Neural progenitor cell (in vitro differentiated cells): ENCODE results near the gene SDK1.

Experiments used
- CTCF ChIP-seq: fragments of 200-600 bp; sonication (generic); IDR thresholded peaks from 2 replicates; pipeline ENCODE4 v1.5.1; 2017; ENCODE audit warnings: antibody characterized with exemption, mild to moderate bottlenecking
- EZH2 ChIP-seq: fragments of 200-600 bp; sonication (generic); IDR thresholded peaks from 2 replicates; pipeline ENCODE4 v1.6.1; 2017; ENCODE audit warnings: antibody characterized with exemption, mild to moderate bottlenecking, moderate library complexity
- EZH2phosphoT487 ChIP-seq: fragments of 200-600 bp; sonication (generic); IDR thresholded peaks from 2 replicates; pipeline ENCODE4 v1.6.1; 2017; ENCODE audit warnings: antibody characterized with exemption

- TF ChIP-seq EZH2phosphoT487 (no peak), CTCF (no peak), EZH2 (no peak)
These were observed 914.2 kb downstream of the SDK1 start for GRCh38 chr7:4215176-4215720.
